Chondrocyte (in vitro differentiated cells): ENCODE data around the gene CDH6. TPM values are rescaled to one million over a fixed set of nuclear protein-coding genes. Genes with fewer than 3 reads are reported as not detected.
A peak's percentile ranks its signal among the peaks of the same experiment; 100 is the strongest.

Experiments used
- DNase-seq: peaks from one replicate; pipeline ENCODE4 v3.0.0; 2021; ENCODE audit warnings: mixed read lengths, low spot score
- H3K27ac Mint-ChIP-seq: one replicate; pipeline ENCODE4 v1.8.0; 2021; ENCODE audit warnings: mild to moderate bottlenecking, moderate library complexity, mixed read lengths; ENCODE audit not compliant: unreplicated experiment
- H3K27me3 Mint-ChIP-seq: 2 replicates; pipeline ENCODE4 v1.8.0; 2021; ENCODE audit warnings: low read depth, mixed read lengths
- H3K36me3 Mint-ChIP-seq: 2 replicates; pipeline ENCODE4 v1.8.0; 2021; ENCODE audit warnings: low read depth, mixed read lengths
- H3K4me1 Mint-ChIP-seq: 2 replicates; pipeline ENCODE4 v1.8.0; 2021; ENCODE audit warnings: low read depth, mild to moderate bottlenecking, mixed read lengths
- H3K4me3 Mint-ChIP-seq: one replicate; pipeline ENCODE4 v1.8.0; 2021; ENCODE audit warnings: mild to moderate bottlenecking, moderate library complexity, mixed read lengths; ENCODE audit not compliant: unreplicated experiment
- H3K9me3 Mint-ChIP-seq: 2 replicates; pipeline ENCODE4 v1.8.0; 2021; ENCODE audit warnings: low read depth, mixed read lengths
- long read RNA-seq: library from polyadenylated mRNA; stranded (forward); transcript quantifications from one replicate; pipeline ENCODE4 v2.0.0, GENCODE V29; 2021
- total RNA-seq: library from RNA; stranded (reverse); gene quantifications from 3 replicates; pipeline ENCODE4 v1.2.1, GENCODE V29; 2021
- TF ChIP-seq, protein P1 (sequence below): fragments of 200-600 bp; sonication (generic); IDR thresholded peaks from 2 replicates; pipeline ENCODE4 v1.5.0; 2021; ENCODE audit warnings: antibody characterized with exemption, mild to moderate bottlenecking, moderate library complexity

Gene CDH6
- total RNA-seq: 50.7 to 104 TPM (median 55.5 TPM) in 3 replicates
- long read RNA-seq, full-length matches to known transcripts: 22 of 34 reads
- long read RNA-seq, partial matches to known transcripts: 3 of 34 reads
- long read RNA-seq, other reads (novel, unspliced or antisense): 9 of 34 reads

DNA sequence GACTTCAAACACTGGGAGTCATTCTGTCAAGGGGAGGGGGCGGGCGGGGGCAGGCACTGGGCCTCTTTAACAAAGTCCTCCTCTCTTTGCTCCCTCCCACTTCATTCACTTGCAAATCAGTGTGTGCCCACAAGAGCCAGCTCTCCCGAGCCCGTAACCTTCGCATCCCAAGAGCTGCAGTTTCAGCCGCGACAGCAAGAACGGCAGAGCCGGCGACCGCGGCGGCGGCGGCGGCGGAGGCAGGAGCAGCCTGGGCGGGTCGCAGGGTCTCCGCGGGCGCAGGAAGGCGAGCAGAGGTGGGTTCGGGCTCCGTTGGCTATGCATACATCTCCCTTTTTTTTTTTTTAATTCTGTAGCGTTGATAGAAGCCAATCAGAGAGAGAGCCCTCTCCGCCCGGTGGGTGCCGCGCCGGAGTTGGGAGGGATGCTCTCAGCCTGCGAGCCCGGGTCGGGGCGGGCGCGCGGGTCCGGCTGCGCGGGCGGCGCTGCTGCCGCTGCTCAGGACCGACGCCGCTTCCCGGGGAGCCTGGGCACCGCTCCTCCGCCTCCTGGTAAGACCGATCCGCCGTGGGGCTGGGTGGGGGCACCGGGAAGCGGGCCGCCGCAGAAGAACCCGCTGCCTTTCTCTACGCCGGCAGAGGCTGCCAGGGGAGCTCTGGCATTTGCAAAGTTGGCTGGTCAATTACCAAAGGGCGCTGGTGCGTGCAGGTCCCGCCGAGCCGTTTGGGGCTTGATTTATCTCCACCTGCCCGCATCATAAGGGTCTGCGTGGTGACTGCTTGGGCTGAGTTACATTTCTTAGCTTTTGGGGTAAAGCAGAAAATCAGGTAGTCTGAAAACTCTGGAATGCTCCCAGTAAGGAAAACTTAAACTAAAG lies at the start of gene CDH6:
TSS of gene CDH6 (plus strand) at position 96 of the 877 bp plus-strand sequence. CDS start 73,788 bp downstream, outside the sequence.
- peak within 1 kb of the TSS; percentile 92 for H3K27ac Mint-ChIP-seq
- TF ChIP-seq, protein P1, sequence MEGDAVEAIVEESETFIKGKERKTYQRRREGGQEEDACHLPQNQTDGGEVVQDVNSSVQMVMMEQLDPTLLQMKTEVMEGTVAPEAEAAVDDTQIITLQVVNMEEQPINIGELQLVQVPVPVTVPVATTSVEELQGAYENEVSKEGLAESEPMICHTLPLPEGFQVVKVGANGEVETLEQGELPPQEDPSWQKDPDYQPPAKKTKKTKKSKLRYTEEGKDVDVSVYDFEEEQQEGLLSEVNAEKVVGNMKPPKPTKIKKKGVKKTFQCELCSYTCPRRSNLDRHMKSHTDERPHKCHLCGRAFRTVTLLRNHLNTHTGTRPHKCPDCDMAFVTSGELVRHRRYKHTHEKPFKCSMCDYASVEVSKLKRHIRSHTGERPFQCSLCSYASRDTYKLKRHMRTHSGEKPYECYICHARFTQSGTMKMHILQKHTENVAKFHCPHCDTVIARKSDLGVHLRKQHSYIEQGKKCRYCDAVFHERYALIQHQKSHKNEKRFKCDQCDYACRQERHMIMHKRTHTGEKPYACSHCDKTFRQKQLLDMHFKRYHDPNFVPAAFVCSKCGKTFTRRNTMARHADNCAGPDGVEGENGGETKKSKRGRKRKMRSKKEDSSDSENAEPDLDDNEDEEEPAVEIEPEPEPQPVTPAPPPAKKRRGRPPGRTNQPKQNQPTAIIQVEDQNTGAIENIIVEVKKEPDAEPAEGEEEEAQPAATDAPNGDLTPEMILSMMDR: no peak
- peak within 1 kb of the TSS; percentile 76 for H3K4me3 Mint-ChIP-seq
- no peaks in the 10 kb centered on the region for H3K9me3 Mint-ChIP-seq
- no peaks in the 10 kb centered on the region for H3K27me3 Mint-ChIP-seq
- no peaks in the 10 kb centered on the region for H3K36me3 Mint-ChIP-seq
- peak; percentile 91 for DNase-seq
- H3K4me1 Mint-ChIP-seq: peaks cover 55% of the 10 kb centered on the region

DNA sequence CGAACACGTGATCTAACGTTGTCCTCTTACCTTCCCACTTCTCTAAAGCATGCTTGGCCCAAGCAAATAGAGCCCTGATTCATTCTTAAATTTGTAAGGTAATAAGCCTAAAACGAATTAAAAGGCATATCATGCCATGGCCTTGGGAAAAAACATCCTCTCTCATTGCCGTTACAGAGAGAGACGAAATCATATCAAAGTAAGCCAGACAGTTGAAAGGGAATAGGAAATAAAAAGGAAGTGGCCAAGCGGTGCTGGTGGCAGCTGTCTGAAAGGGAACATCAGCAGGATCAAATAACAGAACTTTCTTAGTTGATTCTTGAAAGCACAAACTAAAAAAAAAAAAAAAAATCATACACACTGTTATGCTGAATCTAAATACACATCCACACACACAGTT lies 49.1 kb upstream of the CDH6 start:
- peaks cover 6% of the 10 kb centered on the region for H3K4me1 Mint-ChIP-seq
- no peak overlapping the region for H3K27ac Mint-ChIP-seq
- H3K9me3 Mint-ChIP-seq: no peaks in the 10 kb centered on the region
- H3K4me3 Mint-ChIP-seq: no peak overlapping the region
- H3K27me3 Mint-ChIP-seq: no peaks in the 10 kb centered on the region
- DNase-seq: no peak
- no peaks in the 10 kb centered on the region for H3K36me3 Mint-ChIP-seq
- TF ChIP-seq, protein P1: no peak

DNA sequence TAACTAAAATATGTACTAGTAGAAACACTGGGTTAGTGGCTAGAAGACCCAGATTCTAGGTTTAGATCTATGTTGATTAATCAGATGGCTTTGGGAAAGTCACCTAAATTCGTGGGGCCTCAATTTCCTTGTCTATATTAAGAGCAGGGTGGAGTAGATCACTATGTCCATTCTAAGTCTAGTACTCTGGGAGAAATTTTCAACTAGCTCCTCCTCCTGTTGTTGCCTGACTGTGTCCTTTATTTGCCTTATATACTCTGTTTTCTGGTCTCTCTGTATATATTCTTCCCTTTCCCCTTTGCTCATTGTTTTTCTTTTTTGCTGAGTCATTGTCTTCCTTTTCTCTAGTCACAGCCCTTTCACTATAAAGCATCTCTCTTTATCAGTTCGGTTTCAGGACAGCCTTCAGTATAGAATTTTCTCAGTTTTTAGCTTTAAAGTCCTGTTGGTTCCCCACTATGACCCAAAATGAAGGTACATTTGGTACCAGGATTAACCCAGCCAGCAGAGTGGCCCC lies 44.5 kb upstream of the CDH6 start:
- Mint-ChIP-seq H3K9me3 (no peaks in the 10 kb centered on the region), H3K27ac (peak overlapping the region; percentile 49), H3K36me3 (no peaks in the 10 kb centered on the region), H3K4me1 (peaks cover 16% of the 10 kb centered on the region), H3K4me3 (no peak overlapping the region), H3K27me3 (no peaks in the 10 kb centered on the region)
- no peak for DNase-seq
- TF ChIP-seq, protein P1: no peak

DNA sequence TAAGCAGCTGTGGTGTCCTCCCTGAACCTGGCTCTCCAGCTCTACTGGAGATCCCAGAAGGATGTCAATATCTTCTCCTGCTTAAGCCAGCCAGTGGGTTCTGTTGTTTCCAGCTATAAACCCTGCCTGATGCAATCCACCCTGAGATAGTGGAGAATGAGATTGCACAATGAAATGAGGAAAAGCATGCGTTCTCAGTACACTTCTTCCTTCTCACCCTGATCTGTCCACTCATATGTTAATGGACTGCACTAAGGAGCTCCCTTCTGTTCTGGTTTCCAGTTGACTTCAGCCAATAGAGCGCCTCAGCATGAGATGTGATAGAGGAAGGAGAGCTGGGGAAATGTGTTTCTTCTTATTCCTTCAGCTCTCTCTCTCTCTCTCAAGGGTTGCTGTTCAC lies 40.0 kb upstream of the CDH6 start:
- Mint-ChIP-seq H3K27me3 (no peaks in the 10 kb centered on the region), H3K9me3 (no peaks in the 10 kb centered on the region), H3K4me1 (peaks cover 20% of the 10 kb centered on the region), H3K4me3 (no peak overlapping the region), H3K36me3 (no peaks in the 10 kb centered on the region), H3K27ac (no peak overlapping the region)
- no peak for DNase-seq
- TF ChIP-seq, protein P1: no peak

DNA sequence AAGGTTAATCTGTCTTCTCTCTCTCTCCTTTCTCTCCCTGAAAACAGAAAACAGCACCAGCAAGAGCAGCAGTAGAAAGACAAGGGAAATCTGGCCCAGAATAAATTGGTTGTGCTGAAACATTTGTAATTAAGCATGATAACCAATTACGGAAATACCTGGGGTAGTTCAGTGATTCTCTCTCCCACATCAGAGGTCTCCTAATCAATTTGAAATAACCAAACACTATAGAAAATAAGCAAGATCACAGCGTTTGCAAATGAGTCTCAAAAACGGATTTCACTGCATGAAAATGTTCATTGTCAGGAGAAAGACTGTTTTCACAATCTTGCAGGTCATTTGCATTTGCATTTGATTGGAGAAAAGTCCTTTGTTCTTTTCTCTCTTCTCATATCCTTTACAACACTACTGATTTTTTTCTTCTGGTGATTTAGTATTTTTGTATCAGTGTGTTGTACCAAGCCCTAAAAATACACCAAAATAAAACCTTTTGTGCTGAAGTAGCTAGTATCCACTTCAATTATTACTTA lies 36.8 kb upstream of the CDH6 start:
- Mint-ChIP-seq H3K4me3 (no peak overlapping the region), H3K4me1 (peaks cover 23% of the 10 kb centered on the region), H3K27ac (no peak overlapping the region), H3K9me3 (no peaks in the 10 kb centered on the region), H3K36me3 (no peaks in the 10 kb centered on the region), H3K27me3 (no peaks in the 10 kb centered on the region)
- DNase-seq: no peak
- TF ChIP-seq, protein P1: no peak
